ENCODE measurements around the gene CNTN5.

CNTN5 gene

DNA sequence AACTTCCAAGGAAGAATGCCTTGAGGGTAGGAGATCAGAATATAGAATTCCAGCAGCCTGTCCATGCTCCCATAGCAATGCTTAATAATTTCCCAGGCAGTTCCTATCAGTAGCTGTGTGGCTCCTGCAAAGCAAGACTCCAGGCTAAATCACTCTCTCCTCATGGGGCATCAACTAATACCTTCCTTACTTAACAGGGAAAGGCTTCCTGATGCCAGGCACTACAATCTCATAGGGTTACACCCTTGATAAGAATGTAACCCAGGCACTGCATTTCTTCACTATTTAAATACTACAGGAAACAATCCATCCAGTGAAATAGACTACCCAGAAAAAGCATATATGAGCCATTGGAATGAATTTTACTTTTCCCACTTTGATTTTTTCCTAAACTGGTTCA lies 1051.4 kb downstream of the CNTN5 start:
- no peak for DNase-seq (ENCODE audit: low read depth, low spot score)

DNA sequence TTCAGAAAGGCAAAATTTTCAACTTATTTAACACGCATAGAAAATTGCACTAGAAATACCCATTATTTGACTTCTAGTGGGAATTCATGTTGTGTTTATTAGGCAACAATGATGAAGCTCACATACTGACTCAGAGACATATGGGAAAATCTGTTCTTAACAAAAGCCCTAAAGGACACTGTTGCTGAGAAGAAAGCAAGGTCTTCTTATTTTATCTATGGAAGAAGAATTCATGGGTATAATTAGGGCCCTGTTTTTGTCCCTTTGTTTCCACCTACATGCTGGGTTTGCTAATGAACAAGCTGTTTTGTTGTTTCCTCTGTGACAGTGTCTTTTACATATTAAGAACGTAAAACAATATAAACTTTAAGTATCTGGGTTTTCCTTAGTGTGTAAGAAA lies 1059.6 kb downstream of the CNTN5 start:
- DNase-seq (ENCODE audit: low read depth, low spot score): no peak

DNA sequence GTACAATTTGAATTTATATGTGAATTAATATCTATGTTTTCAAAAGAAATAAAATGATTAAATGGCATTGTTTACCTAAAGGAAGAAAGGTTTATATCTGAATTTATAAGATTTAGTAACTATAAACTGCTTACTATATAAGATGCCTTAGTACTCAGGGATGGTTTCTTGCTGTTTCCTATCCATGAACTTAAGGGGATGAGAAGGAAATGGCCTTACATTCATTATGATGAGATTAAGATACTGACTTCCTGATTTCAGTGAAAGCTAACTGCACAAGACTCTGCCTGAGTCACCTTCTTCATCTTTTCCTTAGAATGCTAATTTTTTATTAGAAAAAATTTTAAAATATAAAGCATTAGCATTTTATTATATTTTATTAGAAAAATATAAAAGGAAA lies 1060.1 kb downstream of the CNTN5 start:
- no peak for DNase-seq (ENCODE audit: low read depth, low spot score)

DNA sequence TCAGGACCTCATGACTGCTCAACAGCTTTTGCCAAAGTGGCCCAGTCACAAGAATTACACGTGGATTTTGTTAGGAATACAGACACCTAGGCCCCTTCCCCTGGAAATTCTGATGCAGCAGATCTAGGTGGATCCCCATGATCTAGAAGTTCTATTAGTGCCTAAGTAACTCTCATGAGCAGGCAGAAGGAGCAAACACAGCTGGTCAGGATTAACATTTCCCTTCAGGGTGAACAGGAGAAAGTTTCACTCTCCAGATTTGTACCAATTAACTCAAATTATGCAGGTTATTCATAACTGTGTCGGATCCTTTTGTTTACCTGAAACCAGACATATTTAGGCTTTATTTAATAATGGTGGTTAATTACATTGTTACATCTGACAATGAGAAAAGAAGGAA lies 1072.9 kb downstream of the CNTN5 start:
- DNase-seq (ENCODE audit: low read depth, low spot score): no peak

DNA sequence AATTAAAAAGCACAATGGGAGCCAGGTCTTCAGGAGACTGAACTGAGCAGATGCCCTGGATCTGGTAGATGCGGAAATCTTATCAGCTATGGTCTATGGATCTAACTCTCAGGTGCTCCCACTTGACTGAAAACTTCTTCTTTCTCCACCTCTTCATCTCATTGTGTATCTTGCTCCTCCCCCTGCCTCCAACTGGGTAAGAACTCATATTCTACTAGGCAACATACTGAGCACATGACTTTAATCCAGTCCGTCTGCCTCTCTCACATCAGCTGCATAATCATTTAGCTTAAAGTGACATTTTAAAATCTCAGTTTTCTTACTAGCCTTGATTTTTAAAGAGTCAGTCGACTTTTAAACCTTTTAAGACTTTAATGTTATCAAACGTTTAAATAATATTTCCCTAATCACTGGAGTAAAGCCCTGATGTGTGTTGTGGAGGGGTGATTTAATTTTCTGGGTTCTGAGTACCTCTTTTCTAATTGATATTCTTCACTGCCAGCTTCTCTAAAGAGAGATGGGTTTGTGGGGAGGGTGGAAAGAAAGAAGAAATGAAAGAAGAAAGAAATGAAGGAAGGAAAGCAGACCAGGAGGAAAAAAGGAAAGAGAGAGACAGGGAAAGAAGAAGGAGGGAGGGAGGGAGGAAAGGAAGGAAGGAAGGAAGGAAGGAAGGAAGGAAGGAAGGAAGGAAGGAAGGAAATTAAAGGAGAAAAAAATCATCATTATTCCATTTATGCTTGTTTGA lies 1073.5 kb downstream of the CNTN5 start:
- DNase-seq (ENCODE audit: low read depth, low spot score): no peak

DNA sequence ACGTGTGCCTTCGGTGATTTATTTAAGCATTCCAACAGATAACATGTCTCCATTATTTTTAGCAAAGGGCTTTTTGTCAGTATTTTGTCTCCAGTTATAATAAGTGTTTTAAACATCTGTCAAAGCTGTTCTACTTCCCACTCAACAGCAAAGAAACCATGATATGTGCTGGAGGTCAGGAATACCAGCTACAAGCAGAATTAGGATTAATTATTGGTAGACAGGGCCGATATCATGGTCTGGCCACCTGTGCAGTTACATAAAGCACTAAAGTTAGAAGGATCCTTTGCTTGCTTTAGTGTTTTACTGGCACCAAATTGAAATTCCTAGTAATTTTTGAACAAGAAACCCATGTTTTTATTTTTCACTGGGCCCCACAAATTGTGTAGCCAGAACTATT lies 1075.1 kb downstream of the CNTN5 start:
- no peak for DNase-seq (ENCODE audit: low read depth, low spot score)

DNA sequence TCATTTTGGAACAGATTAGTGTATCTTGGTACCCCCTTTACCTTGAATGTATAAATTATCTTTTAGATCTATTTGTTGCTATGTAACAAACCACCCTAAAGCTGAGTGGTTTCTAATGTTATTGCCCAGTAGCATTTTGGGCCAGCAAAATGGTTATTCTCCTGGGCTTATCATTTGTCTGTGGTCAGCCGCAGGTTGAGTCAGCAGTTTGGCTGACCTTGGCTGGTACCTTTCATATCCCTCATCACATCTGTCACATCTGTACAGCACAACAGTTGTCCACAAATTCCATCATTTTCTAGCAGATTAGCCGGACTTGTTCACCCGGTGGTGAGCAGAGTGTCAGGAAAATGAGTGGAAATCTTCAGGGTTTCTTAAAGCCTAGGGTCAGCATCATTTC lies 1077.8 kb downstream of the CNTN5 start:
- DNase-seq (ENCODE audit: low read depth, low spot score): no peak

DNA sequence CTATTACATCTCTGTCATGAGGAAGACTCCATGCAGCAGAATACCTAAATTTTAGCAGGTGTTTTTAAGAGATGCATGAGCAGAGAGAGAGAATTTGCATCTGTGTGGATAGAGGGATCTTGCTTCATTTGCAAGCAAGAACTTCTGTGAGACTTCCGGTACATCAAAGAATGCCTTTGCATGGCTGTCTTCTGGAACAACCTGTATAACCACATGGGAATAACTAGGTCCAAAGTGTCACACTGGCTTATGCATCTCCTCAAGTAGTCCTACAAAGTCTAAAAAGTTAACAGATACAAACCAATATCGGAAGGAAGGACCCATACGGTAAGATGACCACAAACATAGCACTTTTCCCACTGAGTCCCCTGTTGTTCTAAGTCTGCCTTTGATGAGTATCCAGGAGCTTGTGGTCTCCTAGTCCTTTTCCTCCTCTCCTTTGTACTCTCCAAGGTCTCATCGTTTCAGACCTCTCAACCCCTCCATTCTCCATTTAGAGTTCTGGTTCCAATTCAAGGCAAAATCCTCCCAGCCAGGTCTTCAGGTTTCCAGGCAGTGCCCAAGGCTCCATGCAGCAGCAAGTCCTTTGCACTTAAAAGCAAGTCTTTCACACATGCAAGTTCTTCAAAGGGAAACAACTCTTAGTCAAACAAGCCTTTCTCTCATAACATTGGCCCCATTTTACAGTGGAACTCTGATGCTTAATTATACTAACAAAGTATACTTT lies 1084.7 kb downstream of the CNTN5 start:
- no peak for DNase-seq (ENCODE audit: low read depth, low spot score)

DNA sequence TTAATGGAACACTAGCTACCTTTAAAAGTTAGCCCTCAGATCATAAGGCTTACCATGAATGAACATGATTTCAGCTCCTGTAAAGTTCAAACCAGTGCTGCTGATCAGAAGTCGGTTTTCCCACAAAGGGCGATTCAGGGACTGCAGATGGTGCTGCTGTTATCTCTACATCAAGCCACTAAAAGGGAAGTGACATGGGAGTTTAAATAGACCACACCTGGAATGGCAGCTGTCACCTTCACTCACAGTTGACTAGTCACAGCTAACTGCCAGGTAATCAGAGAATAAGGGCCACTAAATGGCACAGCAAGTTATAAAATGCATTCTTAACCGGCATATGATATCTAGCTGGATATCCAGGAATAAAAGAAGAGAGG lies 1085.2 kb downstream of the CNTN5 start:
- no peak for DNase-seq (ENCODE audit: low read depth, low spot score)

DNA sequence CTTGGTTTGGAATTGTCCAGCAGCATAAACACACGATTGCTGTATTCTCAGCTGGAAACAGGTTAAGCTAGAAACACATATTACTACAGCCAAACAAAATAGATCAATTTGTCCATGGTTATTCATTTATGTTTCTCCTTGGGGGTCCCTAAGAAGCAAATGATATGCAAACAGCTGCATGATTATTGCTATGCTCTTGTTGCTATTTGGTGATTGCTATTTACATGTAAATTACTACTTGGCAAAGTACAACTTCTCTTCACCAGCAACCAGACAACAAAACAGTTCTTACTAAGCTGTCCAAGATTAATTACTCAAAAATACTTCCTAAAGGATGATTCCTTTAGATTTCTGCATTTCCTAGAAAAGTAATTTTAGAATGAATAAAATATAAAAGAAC lies 1098.4 kb downstream of the CNTN5 start:
- no peak for DNase-seq (ENCODE audit: low read depth, low spot score)

DNA sequence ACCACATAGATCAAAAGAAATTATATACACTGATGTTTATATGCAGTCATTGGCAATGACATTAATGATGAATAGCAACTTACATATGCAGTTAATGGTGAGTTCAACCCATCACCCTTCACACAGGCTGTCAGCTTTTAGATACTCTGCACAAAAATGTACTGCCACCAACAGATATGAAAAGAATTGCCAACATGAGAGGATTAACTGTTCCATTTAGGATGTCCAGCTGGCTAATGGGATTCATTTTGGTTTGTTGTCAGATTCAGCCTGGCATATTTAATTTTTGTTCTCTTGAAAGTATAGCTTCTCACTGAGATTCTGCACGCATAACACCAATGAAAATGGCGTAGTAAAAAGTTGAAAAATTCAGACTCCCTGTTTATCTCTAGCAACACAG lies 1112.4 kb downstream of the CNTN5 start:
- DNase-seq (ENCODE audit: low read depth, low spot score): no peak

DNA sequence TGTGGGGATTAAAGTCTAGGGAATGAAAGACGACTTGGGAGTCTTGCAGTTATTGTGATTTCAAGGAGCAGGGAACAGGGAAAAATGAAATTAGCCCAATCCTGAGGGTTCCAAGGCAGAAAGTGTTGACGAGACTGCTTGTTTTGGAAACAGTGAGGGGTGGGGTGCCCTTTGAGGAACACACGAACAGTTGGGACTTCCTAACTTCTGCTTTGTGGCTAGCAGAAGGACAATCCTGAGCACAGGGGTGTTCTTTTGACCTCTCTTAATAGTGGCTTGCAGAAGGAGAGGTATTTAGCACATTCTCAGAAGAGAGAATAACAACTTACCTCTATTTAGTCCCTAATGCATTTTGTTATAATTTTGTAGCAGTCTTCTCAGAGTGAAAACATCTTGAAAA lies 1120.5 kb downstream of the CNTN5 start:
- no peak for DNase-seq (ENCODE audit: low read depth, low spot score)

DNA sequence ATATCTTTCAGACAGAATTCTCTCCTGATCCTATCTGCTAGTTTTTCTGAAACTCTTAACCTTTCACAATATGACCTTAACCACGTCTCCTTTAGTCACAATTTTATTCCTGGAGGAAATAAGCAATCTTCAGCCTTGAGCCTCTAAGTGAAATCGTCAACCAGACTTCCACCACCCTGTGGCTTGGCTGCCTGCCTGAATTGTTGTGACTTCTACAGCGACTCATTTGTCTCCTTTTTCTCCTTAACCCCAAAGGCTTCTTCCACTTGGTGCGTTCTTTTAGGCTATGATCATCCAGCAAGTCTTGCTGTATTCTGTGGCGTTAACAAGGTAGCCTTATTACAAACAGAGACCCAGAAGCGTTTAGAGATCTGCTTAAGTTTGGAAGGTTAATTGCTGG lies 1131.2 kb downstream of the CNTN5 start:
- DNase-seq (ENCODE audit: low read depth, low spot score): no peak

DNA sequence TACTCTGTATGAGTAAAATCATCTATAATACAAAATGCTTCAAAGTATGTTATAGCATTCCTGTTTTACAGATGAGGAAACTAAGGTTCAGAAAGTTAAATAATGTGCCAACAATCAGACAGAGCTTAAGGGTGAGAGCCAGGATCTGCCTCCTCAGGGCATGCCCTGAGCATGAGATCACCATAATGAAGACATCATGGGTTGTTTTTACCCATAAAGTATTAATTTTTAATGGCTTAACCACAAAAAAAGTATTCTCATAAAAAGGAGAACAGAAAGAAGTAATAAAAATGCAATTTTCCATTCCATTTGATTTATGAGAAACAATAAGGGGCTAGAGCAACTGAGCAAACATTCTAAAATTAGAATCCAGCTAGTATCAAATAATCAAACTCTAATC lies 1132.0 kb downstream of the CNTN5 start:
- no peak for DNase-seq (ENCODE audit: low read depth, low spot score)

DNA sequence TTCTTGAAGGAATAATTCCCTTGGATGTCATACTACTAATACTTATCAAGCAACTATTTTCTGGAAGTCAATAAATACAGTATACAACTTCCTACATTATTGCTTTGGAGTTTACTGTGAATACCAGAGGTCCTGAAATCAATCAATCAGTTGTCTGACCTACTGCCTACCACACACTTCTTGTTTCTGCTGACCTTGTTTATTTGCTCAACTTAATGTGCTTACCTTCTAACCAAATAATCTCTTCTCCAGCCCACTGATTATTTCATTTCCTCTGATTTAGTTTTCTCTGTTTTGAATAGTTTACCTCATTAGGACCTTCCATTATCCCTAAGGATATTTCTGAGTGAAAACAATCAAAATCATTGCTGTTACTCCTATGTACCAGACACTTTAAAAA lies 1142.7 kb downstream of the CNTN5 start:
- DNase-seq (ENCODE audit: low read depth, low spot score): no peak

DNA sequence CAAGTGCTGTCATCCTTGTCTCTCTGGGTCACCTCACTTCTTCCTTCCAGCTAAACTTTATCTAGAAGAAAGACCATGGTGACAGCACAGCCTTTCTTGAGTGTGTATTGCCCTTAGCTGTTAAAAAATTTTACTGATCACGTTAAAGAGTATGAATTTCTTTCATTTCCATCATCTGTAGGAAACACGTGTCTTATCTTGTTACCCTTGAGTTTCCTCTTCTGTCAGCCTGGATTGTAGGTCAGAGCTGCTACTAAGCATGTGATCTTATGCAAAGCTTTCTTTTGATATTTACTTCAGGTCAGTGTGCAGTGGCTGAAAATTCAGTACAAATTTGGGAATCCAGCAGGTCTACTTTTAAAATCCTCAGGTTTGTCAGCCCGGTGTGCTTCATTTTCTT lies 1154.1 kb downstream of the CNTN5 start:
- no peak for DNase-seq (ENCODE audit: low read depth, low spot score)

DNA sequence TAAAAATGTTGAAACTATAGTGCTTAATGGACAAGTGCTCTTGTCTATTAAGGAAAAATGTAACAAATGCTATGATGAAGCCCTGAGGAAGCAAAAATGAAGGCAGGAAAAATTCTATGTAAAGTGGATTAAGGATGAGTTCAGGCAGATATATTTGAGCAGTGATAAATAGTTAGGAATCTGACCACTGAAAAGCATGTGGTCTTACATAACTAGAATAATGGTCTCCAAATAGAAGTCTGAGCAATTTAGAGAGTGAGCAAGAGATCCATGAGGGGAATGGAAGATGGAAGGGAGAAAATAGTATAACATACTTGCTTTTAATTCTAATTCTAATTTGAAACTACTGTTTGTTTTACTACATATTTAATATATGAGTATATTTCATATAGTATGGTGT lies 1155.7 kb downstream of the CNTN5 start:
- DNase-seq (ENCODE audit: low read depth, low spot score): no peak

DNA sequence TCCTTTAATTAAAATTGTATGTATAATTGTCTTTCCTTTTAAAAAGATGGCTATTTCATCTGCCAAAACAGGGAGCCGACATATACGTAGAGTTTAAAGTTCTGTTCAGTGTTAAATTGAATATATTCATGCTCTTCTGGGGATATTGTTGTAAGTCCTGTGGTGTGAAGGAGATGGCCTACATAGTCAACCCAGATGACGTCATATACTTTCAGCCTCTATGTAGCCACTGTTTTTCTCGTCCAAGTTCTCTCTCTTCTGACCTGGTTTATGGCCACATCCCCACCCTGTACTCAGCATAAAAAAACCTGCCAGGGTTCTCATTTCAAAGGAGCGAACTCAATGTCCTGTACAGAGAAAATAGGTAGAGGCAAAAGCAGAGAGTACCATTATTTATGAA lies 1156.9 kb downstream of the CNTN5 start:
- no peak for DNase-seq (ENCODE audit: low read depth, low spot score)

DNA sequence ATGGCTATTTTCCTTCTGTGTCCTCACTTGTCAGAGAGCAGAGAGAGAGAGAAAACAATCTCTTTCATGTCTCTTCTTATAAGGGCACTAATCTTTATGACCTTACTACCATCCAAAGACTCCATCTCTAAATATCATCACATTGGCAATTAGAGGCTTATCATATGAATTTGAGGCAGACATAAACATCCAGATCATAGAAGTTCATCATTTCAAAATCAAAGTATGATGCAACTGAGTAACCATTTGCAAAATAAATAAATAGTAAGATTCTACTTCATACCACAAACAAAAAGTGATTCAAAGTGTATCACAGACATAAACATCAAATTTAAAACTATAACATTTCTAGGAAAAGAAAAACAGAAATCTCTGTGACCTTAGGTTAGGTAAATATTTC lies 1161.6 kb downstream of the CNTN5 start:
- DNase-seq (ENCODE audit: low read depth, low spot score): no peak

DNA sequence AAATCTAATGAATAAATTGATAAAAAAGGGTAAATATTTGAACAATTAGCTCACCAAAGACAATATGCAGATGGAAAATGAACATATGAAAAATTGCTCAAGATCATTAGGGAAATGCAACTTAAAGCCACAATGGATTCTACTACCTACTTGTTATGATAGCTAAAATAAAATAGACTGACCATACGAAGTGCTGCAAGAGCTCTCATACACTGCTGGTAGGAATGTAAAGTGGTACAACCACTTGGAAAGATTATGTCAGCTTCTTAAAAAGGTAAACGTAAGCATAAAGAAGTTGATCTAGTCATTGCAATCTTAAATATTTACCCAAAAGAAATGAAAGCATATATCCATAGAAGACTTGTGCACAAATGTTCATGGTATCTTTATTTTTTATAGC lies 1162.2 kb downstream of the CNTN5 start:
- DNase-seq (ENCODE audit: low read depth, low spot score): no peak

DNA sequence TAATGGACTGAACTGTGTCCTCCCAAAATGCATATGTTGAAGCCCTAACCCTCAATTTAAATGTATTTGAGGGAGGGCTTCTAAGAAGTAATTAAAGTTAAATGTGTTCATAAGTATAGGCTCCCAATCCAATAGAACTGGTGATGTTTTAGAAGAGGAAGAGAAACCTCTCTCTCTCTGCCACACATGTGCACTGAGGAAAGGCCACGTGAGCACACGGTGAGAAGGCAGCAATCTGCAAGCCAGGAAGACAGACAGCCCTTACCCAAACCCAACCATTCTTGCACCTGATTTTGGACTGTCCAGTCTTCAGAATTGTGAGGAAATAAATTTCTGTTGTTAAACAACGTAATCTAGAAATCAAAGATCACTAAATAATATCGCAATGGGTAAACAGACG lies 1164.8 kb downstream of the CNTN5 start:
- DNase-seq (ENCODE audit: low read depth, low spot score): no peak

DNA sequence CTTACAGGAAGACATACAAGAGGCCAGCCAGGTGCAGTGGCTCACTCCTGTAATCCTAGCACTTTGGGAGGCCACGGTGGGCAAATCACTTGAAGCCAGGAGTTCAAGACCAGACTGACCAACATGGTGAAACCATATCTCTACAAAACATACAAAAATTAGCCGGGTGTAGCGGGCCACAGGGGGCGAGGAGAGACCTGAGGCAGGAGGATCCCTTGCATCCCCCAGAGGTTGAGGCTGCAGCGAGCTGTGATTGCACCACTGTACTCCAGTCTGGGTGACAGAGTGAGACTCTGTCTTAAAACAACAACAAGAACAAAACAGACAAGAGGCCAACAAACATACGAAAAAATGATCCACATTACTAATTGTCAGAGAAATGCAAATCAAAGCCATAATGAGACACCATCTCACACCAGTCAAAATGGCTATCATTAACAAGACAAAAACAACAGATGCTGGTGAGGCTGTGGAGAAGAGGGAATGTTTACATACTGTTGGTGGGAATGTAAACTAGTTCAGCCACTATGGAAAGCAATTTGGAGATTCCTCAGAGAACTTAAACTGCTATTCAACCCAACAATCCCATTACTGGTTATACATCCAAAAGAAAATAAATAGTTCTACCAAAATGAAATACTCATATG lies 1167.5 kb downstream of the CNTN5 start:
- DNase-seq (ENCODE audit: low read depth, low spot score): no peak

DNA sequence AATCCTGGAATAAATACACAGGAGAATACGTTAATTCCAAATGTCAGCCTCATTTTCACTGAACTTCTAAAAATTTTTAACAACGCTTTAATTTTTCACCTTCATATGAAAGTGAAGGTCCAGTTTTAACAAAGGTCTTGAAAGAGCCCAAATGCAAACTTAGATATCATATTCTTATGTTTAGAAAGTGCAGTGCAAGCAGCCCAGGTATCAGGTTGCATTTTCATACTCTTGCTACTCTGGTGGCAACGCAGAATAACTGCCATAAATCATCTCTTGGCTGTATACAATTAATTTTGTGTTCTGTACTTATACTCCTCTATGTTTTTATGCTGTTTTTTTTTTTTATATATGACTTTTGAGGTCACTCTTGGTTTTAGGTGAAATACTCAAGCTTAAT lies 1169.6 kb downstream of the CNTN5 start:
- DNase-seq (ENCODE audit: low read depth, low spot score): no peak

Data from smooth muscle cell of the brain vasculature (primary cell).